MCF 10A (cell line): ENCODE measurements around the gene OR10H1. TPM values are rescaled to one million over a fixed set of nuclear protein-coding genes. Genes with fewer than 3 reads are reported as not detected.

Source experiments
- BruUV-seq: library from RNA; stranded (reverse); fragments of 400-500 nt; replicated peaks from 2 replicates; lab custom pipeline; 2021; lab: Mats Ljungman, UMichigan
- CTCF ChIA-PET: fragments of 300-600 bp; sonication (Branson Sonifier 250); formaldehyde crosslinking; extraction: SDS; loops from one replicate; lab custom pipeline; 2021; ENCODE audit warnings: antibody characterized with exemption, inconsistent platforms; lab: Yijun Ruan, JAX
- POLR2A ChIA-PET: fragments of 300-600, 350-650 bp; sonication (Branson Sonifier 250); formaldehyde crosslinking; extraction: SDS; loops from one replicate; lab custom pipeline; 2020; ENCODE audit warnings: antibody characterized with exemption, inconsistent platforms; lab: Yijun Ruan, JAX
- DNase-seq: peaks from one replicate; pipeline ENCODE4 v3.0.0-alpha.2; 2018; ENCODE audit not compliant: unreplicated experiment
- H3K27ac Mint-ChIP-seq: one replicate; pipeline ENCODE4 v1.8.0; 2022; ENCODE audit warnings: mild to moderate bottlenecking, low read depth, mixed read lengths; ENCODE audit not compliant: unreplicated experiment
- H3K27me3 Mint-ChIP-seq: one replicate; pipeline ENCODE4 v1.8.0; 2022; ENCODE audit warnings: mixed read lengths; ENCODE audit not compliant: insufficient read depth, unreplicated experiment
- H3K36me3 Mint-ChIP-seq: one replicate; pipeline ENCODE4 v1.8.0; 2022; ENCODE audit warnings: mild to moderate bottlenecking, moderate library complexity, mixed read lengths; ENCODE audit not compliant: insufficient read depth, unreplicated experiment
- H3K4me1 Mint-ChIP-seq: one replicate; pipeline ENCODE4 v1.8.0; 2022; ENCODE audit warnings: mixed read lengths; ENCODE audit not compliant: insufficient read depth, unreplicated experiment
- H3K4me3 Mint-ChIP-seq: one replicate; pipeline ENCODE4 v1.8.0; 2022; ENCODE audit warnings: mild to moderate bottlenecking, moderate library complexity, mixed read lengths; ENCODE audit not compliant: unreplicated experiment
- H3K9me3 Mint-ChIP-seq: one replicate; pipeline ENCODE4 v1.8.0; 2022; ENCODE audit warnings: mixed read lengths; ENCODE audit not compliant: unreplicated experiment
- intact Hi-C: fragments of 100-400 bp; cut with micrococcal nuclease; formaldehyde crosslinking; loops from 2 replicates; pipeline ENCODE4 v1.14.1; 2022
- total RNA-seq: library from RNA; stranded (reverse); gene quantifications from 2 replicates; pipeline ENCODE4 v1.2.3, GENCODE V29; 2022
- TF ChIP-seq, protein P1 (sequence below): fragments of 200-600 bp; IDR thresholded peaks from one replicate; pipeline ENCODE4 v1.8.0; 2022; ENCODE audit warnings: antibody characterized with exemption, mild to moderate bottlenecking; ENCODE audit not compliant: unreplicated experiment

Gene OR10H1
- total RNA-seq, 1 experiment from 2014 or later = not detected

DNA sequence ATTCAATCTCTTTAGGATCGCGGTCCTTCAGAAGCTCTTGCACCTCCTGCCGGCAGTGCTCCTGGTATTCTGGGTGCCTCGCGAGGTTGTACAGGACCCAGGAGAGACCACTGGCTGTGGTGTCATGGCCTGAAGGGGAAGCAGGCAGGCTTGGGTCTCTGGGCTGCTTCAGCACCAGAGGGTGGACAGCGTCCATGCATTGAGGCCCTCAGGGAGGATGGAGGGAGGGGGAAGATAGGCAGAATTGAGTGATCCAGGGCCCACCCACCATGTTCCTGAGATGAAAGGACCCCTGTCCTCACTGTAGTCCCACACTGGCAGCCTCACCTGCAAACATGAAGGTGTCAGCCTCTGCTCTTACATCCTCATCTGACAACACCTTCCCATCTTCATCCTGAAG, 45.9 kb downstream of the OR10H1 start:
- no peak overlapping the region for H3K27ac Mint-ChIP-seq
- ChIA-PET CTCF (no interaction called here), POLR2A (no interaction called here)
- no TSS peak for BruUV-seq
- no peaks in the 10 kb centered on the region for H3K36me3 Mint-ChIP-seq
- H3K9me3 Mint-ChIP-seq = peaks cover 38% of the 10 kb centered on the region
- no peaks in the 10 kb centered on the region for H3K4me1 Mint-ChIP-seq
- no peaks in the 10 kb centered on the region for H3K27me3 Mint-ChIP-seq
- no peak overlapping the region for H3K4me3 Mint-ChIP-seq
- intact Hi-C loops = no loop called here
- no peak for DNase-seq
- TF ChIP-seq, protein P1, sequence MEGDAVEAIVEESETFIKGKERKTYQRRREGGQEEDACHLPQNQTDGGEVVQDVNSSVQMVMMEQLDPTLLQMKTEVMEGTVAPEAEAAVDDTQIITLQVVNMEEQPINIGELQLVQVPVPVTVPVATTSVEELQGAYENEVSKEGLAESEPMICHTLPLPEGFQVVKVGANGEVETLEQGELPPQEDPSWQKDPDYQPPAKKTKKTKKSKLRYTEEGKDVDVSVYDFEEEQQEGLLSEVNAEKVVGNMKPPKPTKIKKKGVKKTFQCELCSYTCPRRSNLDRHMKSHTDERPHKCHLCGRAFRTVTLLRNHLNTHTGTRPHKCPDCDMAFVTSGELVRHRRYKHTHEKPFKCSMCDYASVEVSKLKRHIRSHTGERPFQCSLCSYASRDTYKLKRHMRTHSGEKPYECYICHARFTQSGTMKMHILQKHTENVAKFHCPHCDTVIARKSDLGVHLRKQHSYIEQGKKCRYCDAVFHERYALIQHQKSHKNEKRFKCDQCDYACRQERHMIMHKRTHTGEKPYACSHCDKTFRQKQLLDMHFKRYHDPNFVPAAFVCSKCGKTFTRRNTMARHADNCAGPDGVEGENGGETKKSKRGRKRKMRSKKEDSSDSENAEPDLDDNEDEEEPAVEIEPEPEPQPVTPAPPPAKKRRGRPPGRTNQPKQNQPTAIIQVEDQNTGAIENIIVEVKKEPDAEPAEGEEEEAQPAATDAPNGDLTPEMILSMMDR = no peak

DNA sequence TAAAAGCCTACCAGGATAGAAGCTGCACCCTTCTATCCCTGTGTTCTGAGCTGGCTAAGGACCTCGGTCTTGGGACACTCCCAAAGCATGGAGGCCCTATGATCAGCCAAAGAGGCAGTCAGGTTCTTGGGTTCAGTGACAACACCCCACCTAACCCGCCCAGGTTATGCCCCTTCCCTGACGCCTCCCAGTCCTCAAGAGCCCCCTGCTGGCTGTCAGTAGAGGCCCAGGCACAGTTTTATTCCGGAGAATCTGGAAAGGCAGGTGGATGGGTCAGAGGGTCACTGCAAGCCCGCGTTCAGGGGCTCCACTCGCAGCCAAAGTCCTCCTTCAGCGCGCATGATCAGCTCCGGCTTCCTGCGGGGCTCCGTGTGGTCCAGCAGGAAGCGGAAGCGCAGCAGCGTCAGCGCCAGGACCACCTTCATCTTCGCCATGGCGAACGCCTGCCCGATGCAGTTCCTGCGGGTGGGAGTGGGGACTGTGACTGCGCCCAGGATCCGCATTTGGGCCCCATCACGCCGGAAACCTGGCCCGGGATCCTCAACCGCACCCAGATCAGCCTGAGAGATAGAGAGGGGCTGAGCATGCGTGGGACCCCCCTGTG, 55.4 kb downstream of the OR10H1 start:
- H3K9me3 Mint-ChIP-seq = peaks cover 16% of the 10 kb centered on the region

DNA sequence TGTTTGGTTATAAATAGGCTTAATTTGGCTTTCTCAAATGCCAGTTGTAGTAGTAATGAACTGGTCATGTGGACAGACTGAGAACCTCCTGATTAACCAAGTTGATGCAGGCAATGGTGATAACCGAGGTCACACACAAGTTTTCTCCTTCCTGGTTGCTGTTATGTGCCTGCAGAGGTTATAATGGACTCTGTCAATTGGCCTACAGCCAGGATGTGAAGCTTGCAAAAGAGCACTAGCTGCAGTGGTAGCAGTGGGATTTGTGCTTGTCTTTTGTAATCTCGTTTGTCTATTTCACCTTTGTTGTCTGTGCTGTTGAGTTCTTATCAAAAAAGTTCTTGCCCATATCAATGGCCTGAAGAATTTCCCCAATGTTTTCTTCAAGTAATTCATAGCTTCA, 57.1 kb downstream of the OR10H1 start:
- H3K4me1 Mint-ChIP-seq = no peaks in the 10 kb centered on the region
- ChIA-PET POLR2A (no interaction called here), CTCF (interaction anchor here (0.6 kb wide), 1 partner anchor 136 kb away, joined by 3 read pairs; no protein-coding TSS in a partner anchor)
- no peaks in the 10 kb centered on the region for H3K36me3 Mint-ChIP-seq
- BruUV-seq = no TSS peak
- H3K27ac Mint-ChIP-seq = no peak overlapping the region
- H3K9me3 Mint-ChIP-seq = peaks cover 12% of the 10 kb centered on the region
- no peak for DNase-seq
- intact Hi-C loops = no loop called here
- peaks cover 13% of the 10 kb centered on the region for H3K27me3 Mint-ChIP-seq
- no peak overlapping the region for H3K4me3 Mint-ChIP-seq
- TF ChIP-seq, protein P1 = no peak

More for the DNA sequence above, 55.4 kb downstream of the OR10H1 start:
- H3K27me3 Mint-ChIP-seq = peaks cover 13% of the 10 kb centered on the region
- BruUV-seq = no TSS peak
- POLR2A ChIA-PET = no interaction called here
- TF ChIP-seq, protein P1 = no peak
- intact Hi-C loops = no loop called here
- DNase-seq = no peak
- no peak overlapping the region for H3K4me3 Mint-ChIP-seq
- no peaks in the 10 kb centered on the region for H3K36me3 Mint-ChIP-seq
- H3K27ac Mint-ChIP-seq = no peak overlapping the region
- no peaks in the 10 kb centered on the region for H3K4me1 Mint-ChIP-seq
- CTCF ChIA-PET = no interaction called here

Other genes starting within 250 kb of the OR10H1 start
- not detected in 2 replicates for gene CYP4F8, start 200.4 kb downstream of the OR10H1 start, total RNA-seq
- 0.42 and 0.75 TPM in 2 replicates for gene CYP4F3, start 174.8 kb downstream of the OR10H1 start, total RNA-seq
- 0.42 and 0.56 TPM in 2 replicates for gene CYP4F12, start 142.6 kb downstream of the OR10H1 start, total RNA-seq
- not detected in 2 replicates for gene OR10H2, start 87.6 kb downstream of the OR10H1 start, total RNA-seq
- not detected in 2 replicates for gene OR10H3, start 77.7 kb downstream of the OR10H1 start, total RNA-seq
- not detected in 2 replicates for gene OR10H5, start 28.0 kb downstream of the OR10H1 start, total RNA-seq
- gene CYP4F2, start 82.4 kb upstream of the OR10H1 start, total RNA-seq = 0.14 and 0.59 TPM in 2 replicates
- gene CYP4F11, start 118.9 kb upstream of the OR10H1 start, total RNA-seq = 8.1 and 10.5 TPM in 2 replicates
- gene OR10H4, start 133.3 kb upstream of the OR10H1 start, total RNA-seq = not detected in 2 replicates